Measurements from ENCODE around the gene TLR1. TPM values are rescaled to one million over a fixed set of nuclear protein-coding genes. Genes with fewer than 3 reads are reported as not detected.

TLR1 gene
- total RNA-seq, 1 donor from 2014 or later, result 0.26 TPM

GRCh38 chr4:38834570-38834969 is 30.0 kb upstream of the TLR1 start:
- Histone ChIP-seq H3K27me3 (ENCODE audit: control insufficient read depth, insufficient read depth, low read length) (no peaks in the 10 kb centered on the region), H3K4me3 (ENCODE audit: low read depth, low read length) (no peak overlapping the region), H3K36me3 (ENCODE audit: control insufficient read depth, insufficient read depth, low read length) (no peaks in the 10 kb centered on the region)
- FAIRE-seq (no peak), DNase-seq (ENCODE audit: low read depth) (no peak)
- no peak for TF ChIP-seq CTCF (IDR thresholded peaks at IDR 0.05; ENCODE audit: insufficient read depth, low read length, severe bottlenecking)

GRCh38 chr4:38832624-38833528 is 28.3 kb upstream of the TLR1 start:
- FAIRE-seq (no peak), DNase-seq (ENCODE audit: low read depth) (no peak)
- TF ChIP-seq CTCF (IDR thresholded peaks at IDR 0.05; ENCODE audit: insufficient read depth, low read length, severe bottlenecking), result no peak
- Histone ChIP-seq H3K4me3 (ENCODE audit: low read depth, low read length) (no peak overlapping the region), H3K27me3 (ENCODE audit: control insufficient read depth, insufficient read depth, low read length) (no peaks in the 10 kb centered on the region), H3K36me3 (ENCODE audit: control insufficient read depth, insufficient read depth, low read length) (no peaks in the 10 kb centered on the region)

- Histone ChIP-seq H3K36me3 (ENCODE audit: control insufficient read depth, insufficient read depth, low read length) (no peaks in the 10 kb centered on the region), H3K4me3 (ENCODE audit: low read depth, low read length) (no peak overlapping the region), H3K27me3 (ENCODE audit: control insufficient read depth, insufficient read depth, low read length) (no peaks in the 10 kb centered on the region)
- FAIRE-seq (peak; percentile 90), DNase-seq (ENCODE audit: low read depth) (no peak)
- no peak for TF ChIP-seq CTCF (IDR thresholded peaks at IDR 0.05; ENCODE audit: insufficient read depth, low read length, severe bottlenecking)
Observed at GRCh38 chr4:38832206-38832605, 27.6 kb upstream of the TLR1 start.

GRCh38 chr4:38831653-38832052 is 27.1 kb upstream of the TLR1 start:
- TF ChIP-seq CTCF (IDR thresholded peaks at IDR 0.05; ENCODE audit: insufficient read depth, low read length, severe bottlenecking), result no peak
- FAIRE-seq, result no peak

GRCh38 chr4:38829237-38829636 is 24.6 kb upstream of the TLR1 start:
- H3K27me3 ChIP-seq (ENCODE audit: control insufficient read depth, insufficient read depth, low read length), result no peaks in the 10 kb centered on the region
- no peak overlapping the region for H3K4me3 ChIP-seq (ENCODE audit: low read depth, low read length)
- no peak for TF ChIP-seq CTCF (IDR thresholded peaks at IDR 0.05; ENCODE audit: insufficient read depth, low read length, severe bottlenecking)
- DNase-seq (ENCODE audit: low read depth) (no peak), FAIRE-seq (no peak)
- no peaks in the 10 kb centered on the region for H3K36me3 ChIP-seq (ENCODE audit: control insufficient read depth, insufficient read depth, low read length)

More at GRCh38 chr4:38831653-38832052, 27.1 kb upstream of the TLR1 start:
- no peak for DNase-seq (ENCODE audit: low read depth)
- H3K27me3 ChIP-seq (ENCODE audit: control insufficient read depth, insufficient read depth, low read length), result no peaks in the 10 kb centered on the region
- H3K4me3 ChIP-seq (ENCODE audit: low read depth, low read length), result no peak overlapping the region
- H3K36me3 ChIP-seq (ENCODE audit: control insufficient read depth, insufficient read depth, low read length), result no peaks in the 10 kb centered on the region
